ENCODE data around the gene AFF3.

The AFF3 gene

DNA sequence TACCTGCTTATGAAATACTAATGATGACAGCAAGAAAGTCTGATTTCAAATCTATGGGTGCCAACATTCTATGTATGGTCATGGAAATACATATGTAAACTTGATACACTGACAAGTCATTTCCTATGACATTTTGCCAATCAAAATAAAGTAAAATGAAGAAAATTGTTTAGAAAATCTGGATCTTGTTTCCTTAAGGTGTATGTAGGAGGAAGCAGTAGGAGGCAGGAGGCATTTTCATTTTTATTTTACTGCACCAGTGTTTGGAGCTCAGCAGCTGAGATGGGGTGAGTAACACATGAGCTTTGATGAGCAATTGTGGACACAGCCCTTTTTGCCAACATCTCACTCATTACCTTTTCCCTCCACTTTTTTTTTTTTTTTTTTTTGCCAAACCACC lies 167.0 kb downstream of the AFF3 start:
- Histone ChIP-seq H3F3A (ENCODE audit: control insufficient read depth, insufficient read depth) (no peaks in the 10 kb centered on the region), H4K20me1 (ENCODE audit: control insufficient read depth, insufficient read depth, low read depth, low read length) (no peaks in the 10 kb centered on the region), H3K9me2 (replicated peaks; ENCODE audit: control insufficient read depth, low read length) (no peaks in the 10 kb centered on the region), H3K4me1 (ENCODE audit: control insufficient read depth, low read length) (no peaks in the 10 kb centered on the region), H3K27ac (ENCODE audit: low read depth, low read length) (no peak overlapping the region), H3K4me2 (ENCODE audit: low read length) (no peak overlapping the region), H3K27me3 (ENCODE audit: control insufficient read depth, low read length) (no peaks in the 10 kb centered on the region), H3K79me2 (ENCODE audit: control insufficient read depth, low read length) (no peaks in the 10 kb centered on the region), H3K9me3 (ENCODE audit: control insufficient read depth, insufficient read depth, low read length) (no peaks in the 10 kb centered on the region), H3K4me3 (ENCODE audit: low read length) (no peak overlapping the region), H3K36me3 (ENCODE audit: control insufficient read depth, low read length) (peaks cover 25% of the 10 kb centered on the region)
- TF ChIP-seq EZH2phosphoT487 (IDR thresholded peaks at IDR 0.05; ENCODE audit: borderline replicate concordance, low read length) = no peak
- TF ChIP-seq, protein P1, sequence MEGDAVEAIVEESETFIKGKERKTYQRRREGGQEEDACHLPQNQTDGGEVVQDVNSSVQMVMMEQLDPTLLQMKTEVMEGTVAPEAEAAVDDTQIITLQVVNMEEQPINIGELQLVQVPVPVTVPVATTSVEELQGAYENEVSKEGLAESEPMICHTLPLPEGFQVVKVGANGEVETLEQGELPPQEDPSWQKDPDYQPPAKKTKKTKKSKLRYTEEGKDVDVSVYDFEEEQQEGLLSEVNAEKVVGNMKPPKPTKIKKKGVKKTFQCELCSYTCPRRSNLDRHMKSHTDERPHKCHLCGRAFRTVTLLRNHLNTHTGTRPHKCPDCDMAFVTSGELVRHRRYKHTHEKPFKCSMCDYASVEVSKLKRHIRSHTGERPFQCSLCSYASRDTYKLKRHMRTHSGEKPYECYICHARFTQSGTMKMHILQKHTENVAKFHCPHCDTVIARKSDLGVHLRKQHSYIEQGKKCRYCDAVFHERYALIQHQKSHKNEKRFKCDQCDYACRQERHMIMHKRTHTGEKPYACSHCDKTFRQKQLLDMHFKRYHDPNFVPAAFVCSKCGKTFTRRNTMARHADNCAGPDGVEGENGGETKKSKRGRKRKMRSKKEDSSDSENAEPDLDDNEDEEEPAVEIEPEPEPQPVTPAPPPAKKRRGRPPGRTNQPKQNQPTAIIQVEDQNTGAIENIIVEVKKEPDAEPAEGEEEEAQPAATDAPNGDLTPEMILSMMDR (IDR thresholded peaks at IDR 0.05; ENCODE audit: low read depth, low read length, poor library complexity, severe bottlenecking) = no peak

DNA sequence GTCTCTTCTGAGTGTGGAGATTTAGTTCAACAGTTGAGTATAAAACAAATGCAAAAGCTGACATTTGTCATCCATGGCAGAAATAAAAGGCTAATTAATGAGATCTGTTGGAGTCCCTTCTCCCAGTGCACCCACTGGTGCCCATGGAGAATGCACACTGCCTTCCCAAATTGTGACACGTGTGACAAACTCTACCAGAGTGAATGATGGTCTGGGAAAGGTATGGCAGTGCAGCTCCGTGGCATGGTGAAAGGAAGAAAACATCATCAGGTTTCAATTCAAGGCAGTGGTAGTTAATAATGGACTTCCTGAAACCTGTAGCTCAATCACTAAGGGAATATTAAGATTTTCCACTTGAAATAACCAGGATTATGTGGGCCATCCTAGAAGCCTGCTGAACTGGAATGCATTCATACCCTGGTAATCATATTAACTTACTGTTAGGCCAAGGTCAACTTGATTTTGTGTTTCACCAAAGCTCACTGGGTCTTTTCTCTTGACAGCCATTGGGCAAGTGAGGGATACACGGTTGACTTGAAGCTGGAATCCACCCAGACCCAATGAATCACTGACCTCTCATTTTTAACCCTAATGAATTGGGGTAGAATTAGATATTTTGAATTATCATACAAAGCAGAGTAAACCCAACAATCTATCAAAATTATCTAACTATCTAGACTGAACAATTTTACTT lies 167.6 kb downstream of the AFF3 start:
- no peak overlapping the region for H3K4me3 ChIP-seq (ENCODE audit: low read length)
- no peaks in the 10 kb centered on the region for H3K9me2 ChIP-seq (replicated peaks; ENCODE audit: control insufficient read depth, low read length)
- H3K79me2 ChIP-seq (ENCODE audit: control insufficient read depth, low read length) = no peaks in the 10 kb centered on the region
- H3K9me3 ChIP-seq (ENCODE audit: control insufficient read depth, insufficient read depth, low read length) = no peaks in the 10 kb centered on the region
- peaks cover 25% of the 10 kb centered on the region for H3K36me3 ChIP-seq (ENCODE audit: control insufficient read depth, low read length)
- no peaks in the 10 kb centered on the region for H3K4me1 ChIP-seq (ENCODE audit: control insufficient read depth, low read length)
- no peaks in the 10 kb centered on the region for H3F3A ChIP-seq (ENCODE audit: control insufficient read depth, insufficient read depth)
- no peaks in the 10 kb centered on the region for H4K20me1 ChIP-seq (ENCODE audit: control insufficient read depth, insufficient read depth, low read depth, low read length)
- H3K27me3 ChIP-seq (ENCODE audit: control insufficient read depth, low read length) = no peaks in the 10 kb centered on the region
- TF ChIP-seq EZH2phosphoT487 (IDR thresholded peaks at IDR 0.05; ENCODE audit: borderline replicate concordance, low read length) = no peak
- TF ChIP-seq, protein P1 (IDR thresholded peaks at IDR 0.05; ENCODE audit: low read depth, low read length, poor library complexity, severe bottlenecking) = no peak
- no peak overlapping the region for H3K4me2 ChIP-seq (ENCODE audit: low read length)
- H3K27ac ChIP-seq (ENCODE audit: low read depth, low read length) = no peak overlapping the region

DNA sequence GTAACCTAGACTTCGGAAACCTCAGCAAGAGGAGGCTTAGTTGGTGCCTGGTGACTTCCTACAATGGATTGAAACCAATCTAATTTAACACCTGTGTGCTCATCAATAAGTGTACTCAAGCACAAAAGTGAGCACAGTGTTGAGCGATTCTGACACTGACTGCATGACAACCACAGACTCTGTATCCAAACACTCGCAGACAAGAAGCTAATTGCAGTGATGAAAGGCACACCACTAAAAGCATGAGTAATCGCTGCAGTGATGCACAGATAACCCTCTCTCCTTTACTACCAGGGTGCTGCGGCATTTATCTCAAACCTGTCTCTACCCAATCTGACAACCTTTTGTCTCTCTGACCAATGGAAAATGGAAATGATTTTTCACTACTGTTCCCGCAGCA lies 168.1 kb downstream of the AFF3 start:
- Histone ChIP-seq H3K9me2 (replicated peaks; ENCODE audit: control insufficient read depth, low read length) (no peaks in the 10 kb centered on the region), H3K4me2 (ENCODE audit: low read length) (no peak overlapping the region), H3K9me3 (ENCODE audit: control insufficient read depth, insufficient read depth, low read length) (no peaks in the 10 kb centered on the region), H3K36me3 (ENCODE audit: control insufficient read depth, low read length) (peaks cover 25% of the 10 kb centered on the region), H3K27me3 (ENCODE audit: control insufficient read depth, low read length) (no peaks in the 10 kb centered on the region), H3K79me2 (ENCODE audit: control insufficient read depth, low read length) (no peaks in the 10 kb centered on the region), H3K27ac (ENCODE audit: low read depth, low read length) (no peak overlapping the region), H3K4me3 (ENCODE audit: low read length) (no peak overlapping the region), H3K4me1 (ENCODE audit: control insufficient read depth, low read length) (no peaks in the 10 kb centered on the region), H3F3A (ENCODE audit: control insufficient read depth, insufficient read depth) (no peaks in the 10 kb centered on the region), H4K20me1 (ENCODE audit: control insufficient read depth, insufficient read depth, low read depth, low read length) (no peaks in the 10 kb centered on the region)
- TF ChIP-seq, protein P1 (IDR thresholded peaks at IDR 0.05; ENCODE audit: low read depth, low read length, poor library complexity, severe bottlenecking) = no peak
- TF ChIP-seq EZH2phosphoT487 (IDR thresholded peaks at IDR 0.05; ENCODE audit: borderline replicate concordance, low read length) = no peak
